Thoracic aorta (tissue), 2 donors: Measurements from ENCODE around the gene HEG1. TPM values are rescaled to one million over a fixed set of nuclear protein-coding genes. Genes with fewer than 3 reads are reported as not detected.

Experiments used
- ATAC-seq: fragments of 150-250 bp; one replicate; pipeline ENCODE4 v1.8.0; 2017; ENCODE audit warnings: low read depth; ENCODE audit not compliant: insufficient number of reproducible peaks, low FRiP score
- DNase-seq: peaks from one replicate; pipeline ENCODE4 v3.0.0-alpha.2; 2020; ENCODE audit warnings: low spot score
- H3K27ac ChIP-seq, 2 donors: fragments of 200-600 bp; sonication (generic); 1 replicate in 1 of 2; 2 replicates in 1 of 2; pipeline ENCODE4 v1.5.1; 2016; ENCODE audit warnings: mild to moderate bottlenecking in 2 of 2, moderate library complexity in 2 of 2
- H3K27me3 ChIP-seq: fragments of 200-600 bp; sonication (generic); replicated peaks from 2 replicates; pipeline ENCODE4 v1.6.0; 2016; ENCODE audit warnings: mild to moderate bottlenecking; ENCODE audit not compliant: insufficient read depth
- H3K36me3 ChIP-seq: fragments of 200-600 bp; sonication (generic); one replicate; pipeline ENCODE4 v1.5.1; 2016
- H3K4me1 ChIP-seq, 2 donors: fragments of 200-600 bp; sonication (generic); 1 replicate in 1 of 2; 2 replicates in 1 of 2; pipeline versions ENCODE4 v1.5.1 to v1.6.0; 2016; ENCODE audit warnings: low read depth in 2 of 2, mild to moderate bottlenecking in 1 of 2; ENCODE audit not compliant: control insufficient read depth in 1 of 2
- H3K4me3 ChIP-seq: fragments of 200-600 bp; sonication (generic); 2 replicates; pipeline ENCODE4 v1.5.1; 2016; ENCODE audit warnings: mild to moderate bottlenecking
- H3K9me3 ChIP-seq: fragments of 200-600 bp; sonication (generic); 2 replicates; pipeline ENCODE4 v1.5.1; 2016
- total RNA-seq, 2 donors: library from RNA; depleted of rRNA; stranded (reverse); fragments of >200 nt; gene quantifications; one replicate each; pipeline versions ENCODE4 v1.1.0 to v1.2.3, GENCODE V29; 2016
- TF ChIP-seq, protein P1 (sequence below): fragments of 200-600 bp; sonication (generic); IDR thresholded peaks from one replicate; pipeline ENCODE4 v1.5.1; 2019; ENCODE audit warnings: antibody characterized with exemption

HEG1 gene
- total RNA-seq, 2 donors from 2014 or later = 114 to 168 TPM

DNA sequence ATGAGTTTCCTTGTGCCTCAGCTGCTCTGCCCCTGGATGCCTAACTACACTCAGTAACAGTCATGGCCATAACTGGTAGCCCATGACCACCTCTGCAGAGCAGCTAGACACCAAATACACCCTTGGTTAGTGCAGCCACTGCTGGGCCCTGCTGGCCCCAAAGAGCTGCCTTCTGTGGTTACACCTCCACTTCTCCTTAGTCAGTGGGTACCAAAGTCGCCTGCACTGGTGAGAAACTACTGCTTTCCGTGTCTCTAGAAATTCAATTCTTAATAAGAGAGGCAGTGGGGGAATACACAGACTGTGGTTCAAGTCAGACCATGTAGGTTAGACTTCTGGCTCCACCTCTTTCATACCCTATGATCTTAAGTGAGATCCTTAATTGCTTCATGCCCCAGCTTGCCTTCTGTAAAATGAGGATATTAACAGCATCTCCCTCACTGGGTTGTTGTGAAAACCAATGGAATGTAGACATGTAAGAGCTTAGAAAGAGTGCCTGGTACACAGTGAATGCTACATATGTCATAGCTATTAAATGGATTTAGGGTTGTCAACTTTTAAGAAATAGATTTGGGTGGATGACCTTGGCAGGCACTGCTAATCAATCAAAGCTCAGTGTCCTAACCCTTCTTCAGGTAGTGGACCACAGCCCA lies 18.2 kb downstream of the HEG1 start:
- no peaks in the 10 kb centered on the region for H3K36me3 ChIP-seq
- TF ChIP-seq, protein P1, sequence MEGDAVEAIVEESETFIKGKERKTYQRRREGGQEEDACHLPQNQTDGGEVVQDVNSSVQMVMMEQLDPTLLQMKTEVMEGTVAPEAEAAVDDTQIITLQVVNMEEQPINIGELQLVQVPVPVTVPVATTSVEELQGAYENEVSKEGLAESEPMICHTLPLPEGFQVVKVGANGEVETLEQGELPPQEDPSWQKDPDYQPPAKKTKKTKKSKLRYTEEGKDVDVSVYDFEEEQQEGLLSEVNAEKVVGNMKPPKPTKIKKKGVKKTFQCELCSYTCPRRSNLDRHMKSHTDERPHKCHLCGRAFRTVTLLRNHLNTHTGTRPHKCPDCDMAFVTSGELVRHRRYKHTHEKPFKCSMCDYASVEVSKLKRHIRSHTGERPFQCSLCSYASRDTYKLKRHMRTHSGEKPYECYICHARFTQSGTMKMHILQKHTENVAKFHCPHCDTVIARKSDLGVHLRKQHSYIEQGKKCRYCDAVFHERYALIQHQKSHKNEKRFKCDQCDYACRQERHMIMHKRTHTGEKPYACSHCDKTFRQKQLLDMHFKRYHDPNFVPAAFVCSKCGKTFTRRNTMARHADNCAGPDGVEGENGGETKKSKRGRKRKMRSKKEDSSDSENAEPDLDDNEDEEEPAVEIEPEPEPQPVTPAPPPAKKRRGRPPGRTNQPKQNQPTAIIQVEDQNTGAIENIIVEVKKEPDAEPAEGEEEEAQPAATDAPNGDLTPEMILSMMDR = no peak
- DNase-seq (no peak), ATAC-seq (no peak)
- H3K9me3 ChIP-seq = no peaks in the 10 kb centered on the region
- peaks cover 30 to 64% of the 10 kb centered on the region in 2 donors for H3K4me1 ChIP-seq
- no peaks in the 10 kb centered on the region for H3K27me3 ChIP-seq
- H3K4me3 ChIP-seq = no peak overlapping the region
- no peak overlapping the region for H3K27ac ChIP-seq

DNA sequence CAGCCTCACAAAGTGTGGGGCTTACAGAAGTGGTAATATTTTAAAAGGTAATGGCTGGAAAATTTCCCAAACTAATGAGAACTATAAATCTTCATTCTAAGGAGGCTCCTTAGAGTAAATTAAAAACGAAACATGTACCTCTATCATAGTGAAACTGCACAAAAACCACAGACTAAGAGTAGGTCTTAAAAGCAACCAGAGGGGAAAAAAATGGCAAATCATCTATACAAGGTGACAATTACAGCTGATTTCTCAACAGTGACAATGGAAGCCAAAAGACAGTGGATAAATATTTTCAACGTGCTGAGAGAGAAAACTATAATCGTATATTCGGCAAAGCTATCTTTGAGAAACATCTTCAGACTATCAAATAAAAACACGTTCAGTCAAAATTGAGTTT lies 20.6 kb downstream of the HEG1 start:
- H3K4me1 ChIP-seq = peaks cover 25 to 47% of the 10 kb centered on the region in 2 donors
- no peak overlapping the region for H3K4me3 ChIP-seq
- no peak for DNase-seq
- ATAC-seq = no peak
- no peaks in the 10 kb centered on the region for H3K27me3 ChIP-seq
- H3K36me3 ChIP-seq = no peaks in the 10 kb centered on the region
- TF ChIP-seq, protein P1 = no peak
- H3K9me3 ChIP-seq = no peaks in the 10 kb centered on the region
- H3K27ac ChIP-seq = no peak overlapping the region

DNA sequence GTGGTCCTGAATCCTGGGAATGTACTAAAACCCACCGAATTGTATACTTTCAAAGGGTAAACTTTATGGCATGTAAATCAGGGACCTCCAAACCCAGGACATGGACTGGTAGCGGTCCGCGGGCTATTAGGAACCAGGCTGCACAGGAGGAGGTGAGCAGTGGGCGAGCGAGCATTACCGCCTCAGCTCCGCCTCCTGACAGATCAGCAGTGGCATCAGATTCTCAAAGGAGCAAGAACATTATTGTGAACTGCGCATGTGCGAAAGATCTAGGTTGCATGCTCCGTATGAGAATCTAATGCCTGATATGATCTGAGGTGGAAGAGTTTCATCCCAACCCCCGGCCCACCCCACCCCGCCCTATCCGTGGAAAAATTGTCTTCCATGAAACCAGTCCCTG lies 22.2 kb downstream of the HEG1 start:
- Histone ChIP-seq H3K27ac (no peak overlapping the region), H3K36me3 (peaks cover 7% of the 10 kb centered on the region), H3K4me3 (no peak overlapping the region), H3K9me3 (no peaks in the 10 kb centered on the region), H3K4me1 (peaks cover 12 to 31% of the 10 kb centered on the region in 2 donors), H3K27me3 (no peaks in the 10 kb centered on the region)
- TF ChIP-seq, protein P1 = no peak
- no peak for ATAC-seq
- DNase-seq = no peak

DNA sequence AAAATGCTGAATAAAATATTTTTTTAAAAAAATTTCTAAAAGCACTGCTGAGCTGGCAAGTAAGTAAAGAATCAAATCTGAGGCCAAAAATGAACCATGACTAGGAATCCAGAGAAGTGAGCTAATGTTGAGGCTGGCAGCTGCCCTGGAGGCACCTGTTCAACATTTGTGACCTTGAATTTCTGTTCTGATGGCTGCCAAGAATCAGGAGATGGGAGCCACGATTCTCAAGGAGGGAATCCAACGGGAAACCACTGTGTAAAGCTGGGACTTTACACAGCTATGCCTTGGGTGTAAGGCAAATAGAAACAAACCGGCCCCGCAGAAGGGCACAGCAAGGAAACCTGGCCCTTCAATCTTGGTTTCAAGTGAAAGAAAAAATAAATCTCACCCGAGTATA lies 22.7 kb downstream of the HEG1 start:
- no peak overlapping the region for H3K4me3 ChIP-seq
- DNase-seq (no peak), ATAC-seq (no peak)
- H3K27ac ChIP-seq = no peak overlapping the region
- H3K9me3 ChIP-seq = no peaks in the 10 kb centered on the region
- TF ChIP-seq, protein P1 = no peak
- H3K27me3 ChIP-seq = no peaks in the 10 kb centered on the region
- peaks cover 9 to 26% of the 10 kb centered on the region in 2 donors for H3K4me1 ChIP-seq
- H3K36me3 ChIP-seq = peaks cover 12% of the 10 kb centered on the region

DNA sequence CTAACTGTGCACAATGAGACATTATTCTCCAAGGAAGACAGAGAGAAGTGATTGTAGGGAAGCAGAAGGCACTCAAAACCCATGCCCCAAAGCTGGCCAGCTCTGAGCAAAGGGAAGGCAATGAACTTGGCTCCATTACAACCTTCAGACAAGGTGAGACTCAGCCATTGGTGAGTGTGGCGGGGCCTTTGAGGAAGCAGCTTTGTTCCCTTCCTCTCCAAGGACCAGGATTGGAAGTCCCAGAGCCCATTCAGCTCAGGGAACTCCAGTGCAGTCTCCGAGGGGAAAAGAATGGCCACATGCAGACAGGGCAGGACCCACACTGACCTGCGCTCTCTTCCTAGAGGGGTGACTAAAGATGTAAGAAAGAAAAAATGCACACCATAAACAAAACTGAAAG lies 23.1 kb downstream of the HEG1 start:
- Histone ChIP-seq H3K9me3 (no peaks in the 10 kb centered on the region), H3K36me3 (peaks cover 12% of the 10 kb centered on the region), H3K4me3 (no peak overlapping the region), H3K27me3 (no peaks in the 10 kb centered on the region), H3K27ac (no peak overlapping the region), H3K4me1 (peaks cover 9 to 22% of the 10 kb centered on the region in 2 donors)
- ATAC-seq = no peak
- DNase-seq = no peak
- TF ChIP-seq, protein P1 = no peak
